HK-2 (cell line): Measurements from ENCODE around the gene HEXD.

Experiments used
- DNase-seq: peaks from one replicate; pipeline ENCODE4 v3.0.0-alpha.2; 2018; ENCODE audit not compliant: unreplicated experiment

The HEXD gene

GRCh38 chr17:82415336-82415735 is 2.8 kb upstream of the HEXD start:
- no peak for DNase-seq

- DNase-seq, result no peak
These were observed 2.4 kb upstream of the HEXD start for GRCh38 chr17:82415786-82416185.

- no peak for DNase-seq
These were observed 1.9 kb upstream of the HEXD start for GRCh38 chr17:82416264-82416663.

GRCh38 chr17:82416771-82417170 is 1.4 kb upstream of the HEXD start:
- DNase-seq, result no peak

- DNase-seq, result no peak
These were observed 1.4 kb downstream of the HEXD start for GRCh38 chr17:82419540-82419939.

- no peak for DNase-seq
These were observed 6.1 kb downstream of the HEXD start for GRCh38 chr17:82424001-82424862.

GRCh38 chr17:82424863-82425159 is 6.7 kb downstream of the HEXD start:
- no peak for DNase-seq

- no peak for DNase-seq
These were observed 10.4 kb downstream of the HEXD start for GRCh38 chr17:82428546-82428945.

GRCh38 chr17:82429824-82430223 is 11.7 kb downstream of the HEXD start:
- DNase-seq, result no peak

- DNase-seq, result no peak
These were observed 13.9 kb downstream of the HEXD start for GRCh38 chr17:82432017-82432416.

GRCh38 chr17:82433560-82434215 is 15.5 kb downstream of the HEXD start:
- DNase-seq, result no peak

GRCh38 chr17:82434216-82434565 is 16.0 kb downstream of the HEXD start:
- no peak for DNase-seq

- peak; percentile 71 for DNase-seq
These were observed 17.0 kb downstream of the HEXD start for GRCh38 chr17:82435103-82435502.

- no peak for DNase-seq
These were observed 17.7 kb downstream of the HEXD start for GRCh38 chr17:82435601-82436583.

- DNase-seq, result no peak
These were observed 18.6 kb downstream of the HEXD start for GRCh38 chr17:82436601-82437324.

GRCh38 chr17:82437325-82437668 is 19.1 kb downstream of the HEXD start:
- DNase-seq, result no peak

- no peak for DNase-seq
These were observed 20.4 kb downstream of the HEXD start for GRCh38 chr17:82438401-82439193.

GRCh38 chr17:82439194-82439828 is 21.2 kb downstream of the HEXD start:
- no peak for DNase-seq

- no peak for DNase-seq
These were observed 21.8 kb downstream of the HEXD start for GRCh38 chr17:82439829-82440365.

GRCh38 chr17:82440469-82440981 is 22.4 kb downstream of the HEXD start:
- no peak for DNase-seq
